Karpas-422 (cell line): ENCODE data around the gene GIT1. TPM values are rescaled to one million over a fixed set of nuclear protein-coding genes. Genes with fewer than 3 reads are reported as not detected.

Experiments
- DNase-seq: peaks from one replicate; pipeline ENCODE4 v3.0.0-alpha.2; 2015
- H2AFZ ChIP-seq: fragments of 200-600 bp; sonication (generic); 2 replicates; pipeline ENCODE4 v1.6.1; 2014; ENCODE audit warnings: antibody characterized with exemption, low read length, mixed read lengths
- H3K27ac ChIP-seq: fragments of 200-600 bp; sonication (generic); 2 replicates; pipeline ENCODE4 v1.5.1; 2014; ENCODE audit warnings: mild to moderate bottlenecking, low read length, moderate library complexity
- H3K27me3 ChIP-seq: fragments of 200-600 bp; sonication (generic); 2 replicates; pipeline ENCODE4 v1.6.1; 2014; ENCODE audit warnings: low read length, mixed read lengths
- H3K36me3 ChIP-seq: fragments of 200-600 bp; sonication (generic); 2 replicates; pipeline ENCODE4 v1.6.1; 2014; ENCODE audit warnings: low read length, mixed read lengths; ENCODE audit not compliant: insufficient read depth
- H3K4me1 ChIP-seq: fragments of 200-600 bp; sonication (generic); 2 replicates; pipeline ENCODE4 v1.6.1; 2014; ENCODE audit warnings: mild to moderate bottlenecking, low read length, mixed read lengths
- H3K4me2 ChIP-seq: fragments of 200-600 bp; sonication (generic); 2 replicates; pipeline ENCODE4 v1.6.1; 2014; ENCODE audit warnings: low read length, low read depth, mild to moderate bottlenecking; ENCODE audit not compliant: poor library complexity, severe bottlenecking
- H3K4me3 ChIP-seq: fragments of 200-600 bp; sonication (generic); 2 replicates; pipeline ENCODE4 v1.5.1; 2014; ENCODE audit warnings: mild to moderate bottlenecking, antibody characterized with exemption, low read length, mixed read lengths
- H3K79me2 ChIP-seq: fragments of 200-600 bp; sonication (generic); 2 replicates; pipeline ENCODE4 v1.6.1; 2014; ENCODE audit warnings: mild to moderate bottlenecking, low read length, mixed read lengths
- H3K9ac ChIP-seq: fragments of 200-600 bp; sonication (generic); 2 replicates; pipeline ENCODE4 v1.6.0; 2014; ENCODE audit warnings: low read length
- H3K9me2 ChIP-seq: fragments of 200-600 bp; sonication (generic), shearing (Covaris generic); replicated peaks from 2 replicates; pipeline ENCODE4 v1.6.0; 2014; ENCODE audit warnings: mild to moderate bottlenecking, low read length, moderate library complexity; ENCODE audit not compliant: insufficient read depth
- H3K9me3 ChIP-seq: fragments of 300-700, 200-600 bp; sonication (generic); 2 replicates; pipeline ENCODE4 v1.6.1; 2014; ENCODE audit warnings: low read length, mixed read lengths
- H4K20me1 ChIP-seq: fragments of 200-600 bp; sonication (generic); 2 replicates; pipeline ENCODE4 v1.6.1; 2014; ENCODE audit warnings: mild to moderate bottlenecking, antibody characterized with exemption, low read length, low read depth; ENCODE audit not compliant: insufficient read depth
- total RNA-seq: library from RNA; depleted of rRNA; stranded (reverse); fragments of >200 nt; shearing (Covaris generic); gene quantifications from 2 replicates; pipeline ENCODE4 v1.2.3, GENCODE V29; 2014; ENCODE audit warnings: low replicate concordance; rRNA removed

Gene GIT1
- 58.7 and 71.5 TPM in 2 replicates for total RNA-seq

- no peaks in the 10 kb centered on the region for H3K9me2 ChIP-seq
- H3K4me3 ChIP-seq = peak within 1 kb of the TSS; percentile 99
- no peaks in the 10 kb centered on the region for H3K9me3 ChIP-seq
- H3K27me3 ChIP-seq = no peaks in the 10 kb centered on the region
- H3K9ac ChIP-seq = peak within 1 kb of the TSS; percentile 97
- H4K20me1 ChIP-seq = peaks cover 17% of the 10 kb centered on the region
- H3K4me1 ChIP-seq = peaks cover 78% of the 10 kb centered on the region
- H3K79me2 ChIP-seq = peaks cover 45% of the 10 kb centered on the region
- H3K36me3 ChIP-seq = no peaks in the 10 kb centered on the region
- H3K4me2 ChIP-seq = peak within 1 kb of the TSS; percentile 97
- H3K27ac ChIP-seq = peak within 1 kb of the TSS; percentile 89
- H2AFZ ChIP-seq = peak within 1 kb of the TSS; percentile 38
- peak; percentile 96 for DNase-seq
These were observed at the start of gene GIT1 for GRCh38 chr17:29589524-29590410. TSS of gene GIT1 (minus strand) at chr17:29589648. CDS start at chr17:29589378, 270 bp downstream.

- no peaks in the 10 kb centered on the region for H3K4me1 ChIP-seq
- H3K9me3 ChIP-seq = no peaks in the 10 kb centered on the region
- no peaks in the 10 kb centered on the region for H3K79me2 ChIP-seq
- DNase-seq = no peak
- no peak overlapping the region for H3K4me3 ChIP-seq
- no peak overlapping the region for H3K4me2 ChIP-seq
- no peak overlapping the region for H2AFZ ChIP-seq
- H3K36me3 ChIP-seq = peaks cover 12% of the 10 kb centered on the region; the same call in 1 of the 2 replicates
- no peaks in the 10 kb centered on the region for H4K20me1 ChIP-seq
- no peak overlapping the region for H3K9ac ChIP-seq
- H3K27ac ChIP-seq = no peak overlapping the region
- no peaks in the 10 kb centered on the region for H3K27me3 ChIP-seq
- H3K9me2 ChIP-seq = no peaks in the 10 kb centered on the region
These were observed 44.4 kb upstream of the GIT1 start for GRCh38 chr17:29633886-29634285.

GRCh38 chr17:29630630-29631193, 41.3 kb upstream of the GIT1 start:
- Histone ChIP-seq H2AFZ (no peak overlapping the region), H3K9ac (no peak overlapping the region), H3K4me2 (no peak overlapping the region), H3K4me3 (no peak overlapping the region), H3K27me3 (no peaks in the 10 kb centered on the region), H3K9me2 (no peaks in the 10 kb centered on the region), H3K79me2 (no peaks in the 10 kb centered on the region), H4K20me1 (no peaks in the 10 kb centered on the region), H3K27ac (no peak overlapping the region), H3K9me3 (no peaks in the 10 kb centered on the region), H3K4me1 (no peaks in the 10 kb centered on the region), H3K36me3 (peaks cover 3% of the 10 kb centered on the region; the same call in 1 of the 2 replicates)
- DNase-seq = no peak

GRCh38 chr17:29629839-29630238, 40.4 kb upstream of the GIT1 start:
- Histone ChIP-seq H4K20me1 (no peaks in the 10 kb centered on the region), H3K4me3 (no peak overlapping the region), H3K9me2 (no peaks in the 10 kb centered on the region), H3K36me3 (peaks cover 3% of the 10 kb centered on the region; the same call in 1 of the 2 replicates), H3K27me3 (no peaks in the 10 kb centered on the region), H3K79me2 (no peaks in the 10 kb centered on the region), H3K9me3 (no peaks in the 10 kb centered on the region), H3K9ac (no peak overlapping the region), H3K4me2 (no peak overlapping the region), H3K27ac (no peak overlapping the region), H2AFZ (no peak overlapping the region), H3K4me1 (no peaks in the 10 kb centered on the region)
- DNase-seq = no peak

- H4K20me1 ChIP-seq = no peaks in the 10 kb centered on the region
- H3K4me3 ChIP-seq = no peak overlapping the region
These were observed 39.2 kb upstream of the GIT1 start for GRCh38 chr17:29628644-29629043.

GRCh38 chr17:29627951-29628350, 38.5 kb upstream of the GIT1 start:
- H3K9me3 ChIP-seq = no peaks in the 10 kb centered on the region
- H3K9me2 ChIP-seq = no peaks in the 10 kb centered on the region
- H3K27me3 ChIP-seq = no peaks in the 10 kb centered on the region
- H3K9ac ChIP-seq = no peak overlapping the region
- no peak overlapping the region for H3K27ac ChIP-seq
- no peaks in the 10 kb centered on the region for H3K79me2 ChIP-seq
- H3K4me1 ChIP-seq = no peaks in the 10 kb centered on the region
- peaks cover 3% of the 10 kb centered on the region; the same call in 1 of the 2 replicates for H3K36me3 ChIP-seq
- no peak overlapping the region for H3K4me2 ChIP-seq
- H4K20me1 ChIP-seq = no peaks in the 10 kb centered on the region
- H2AFZ ChIP-seq = no peak overlapping the region
- no peak overlapping the region for H3K4me3 ChIP-seq
- no peak for DNase-seq

More at GRCh38 chr17:29628644-29629043, 39.2 kb upstream of the GIT1 start:
- no peaks in the 10 kb centered on the region for H3K4me1 ChIP-seq
- no peak overlapping the region for H2AFZ ChIP-seq
- H3K4me2 ChIP-seq = no peak overlapping the region
- H3K9me3 ChIP-seq = no peaks in the 10 kb centered on the region
- H3K27ac ChIP-seq = no peak overlapping the region
- H3K9me2 ChIP-seq = no peaks in the 10 kb centered on the region
- H3K27me3 ChIP-seq = no peaks in the 10 kb centered on the region
- no peaks in the 10 kb centered on the region for H3K79me2 ChIP-seq
- no peak overlapping the region for H3K9ac ChIP-seq
- DNase-seq = no peak
- H3K36me3 ChIP-seq = peaks cover 3% of the 10 kb centered on the region; the same call in 1 of the 2 replicates

GRCh38 chr17:29625037-29625750, 35.7 kb upstream of the GIT1 start:
- no peak for DNase-seq
- H3K4me2 ChIP-seq = no peak overlapping the region
- H3K9me3 ChIP-seq = no peaks in the 10 kb centered on the region
- no peaks in the 10 kb centered on the region for H3K79me2 ChIP-seq
- H3K9ac ChIP-seq = no peak overlapping the region
- no peaks in the 10 kb centered on the region for H3K36me3 ChIP-seq
- no peaks in the 10 kb centered on the region for H3K4me1 ChIP-seq
- no peak overlapping the region for H2AFZ ChIP-seq
- no peaks in the 10 kb centered on the region for H3K9me2 ChIP-seq
- no peaks in the 10 kb centered on the region for H4K20me1 ChIP-seq
- H3K4me3 ChIP-seq = no peak overlapping the region
- no peak overlapping the region for H3K27ac ChIP-seq
- no peaks in the 10 kb centered on the region for H3K27me3 ChIP-seq

GRCh38 chr17:29624586-29624985, 35.1 kb upstream of the GIT1 start:
- H3K4me2 ChIP-seq = no peak overlapping the region
- no peaks in the 10 kb centered on the region for H3K9me3 ChIP-seq
- DNase-seq = no peak

More at GRCh38 chr17:29624586-29624985, 35.1 kb upstream of the GIT1 start:
- Histone ChIP-seq H3K9ac (no peak overlapping the region), H3K4me3 (no peak overlapping the region), H2AFZ (no peak overlapping the region), H3K36me3 (no peaks in the 10 kb centered on the region), H3K27me3 (no peaks in the 10 kb centered on the region), H3K9me2 (no peaks in the 10 kb centered on the region), H3K27ac (no peak overlapping the region), H3K4me1 (no peaks in the 10 kb centered on the region), H4K20me1 (no peaks in the 10 kb centered on the region), H3K79me2 (no peaks in the 10 kb centered on the region)
